Bronchial epithelial cell (primary cell): ENCODE results near the gene SCN10A. TPM values are rescaled to one million over a fixed set of nuclear protein-coding genes. Genes with fewer than 3 reads are reported as not detected.

Experiments used
- DNase-seq: peaks from one replicate; pipeline ENCODE4 v3.0.0-alpha.2; 2010; ENCODE audit warnings: low read depth
- FAIRE-seq: peaks from 2 replicates; lab custom pipeline; 2011; peaks lifted over from hg19 to GRCh38; lab: Jason Lieb, UNC
- H3K27me3 ChIP-seq: 2 replicates; pipeline ENCODE4 v1.5.1; 2011; ENCODE audit warnings: low read length; ENCODE audit not compliant: control insufficient read depth, insufficient read depth
- H3K36me3 ChIP-seq: 2 replicates; pipeline ENCODE4 v1.5.1; 2011; ENCODE audit warnings: low read length; ENCODE audit not compliant: control insufficient read depth, insufficient read depth
- H3K4me3 ChIP-seq: 2 replicates; pipeline ENCODE4 v1.5.1; 2011; ENCODE audit warnings: mild to moderate bottlenecking, low read depth, low read length, control low read depth
- total RNA-seq: library from RNA; depleted of rRNA; stranded (reverse); fragments of >200 nt; gene quantifications from 2 replicates; pipeline ENCODE4 v1.2.1, GENCODE V29; 2014
- TF ChIP-seq, protein P1 (sequence below): IDR thresholded peaks from 2 replicates; pipeline ENCODE4 v1.5.1; 2011; ENCODE audit warnings: mild to moderate bottlenecking, moderate library complexity, low read length, control low read depth, inconsistent platforms; ENCODE audit not compliant: insufficient read depth, severe bottlenecking

The SCN10A gene
- total RNA-seq, 1 donor from 2014 or later: not detected

DNA sequence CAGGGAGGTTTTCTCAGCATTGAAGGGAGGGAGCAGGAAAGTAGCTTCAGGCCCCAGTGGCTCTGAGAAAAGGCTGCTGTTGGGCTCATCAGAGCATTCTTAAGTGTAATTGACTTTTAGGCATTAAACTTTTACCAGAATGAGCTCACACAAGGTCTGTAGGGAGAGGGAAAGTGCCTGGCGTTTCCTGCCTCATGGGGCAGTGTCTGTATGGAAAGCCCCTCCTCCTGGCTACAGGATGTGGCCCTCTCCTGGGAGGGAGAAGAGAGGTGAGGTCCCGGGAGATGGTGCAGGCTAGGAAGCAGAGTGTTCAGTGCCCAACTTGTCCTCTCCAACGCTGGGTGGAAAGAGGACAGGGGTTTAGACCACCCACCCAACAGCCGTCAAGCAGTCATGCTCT is 21.3 kb upstream of the SCN10A start:
- Histone ChIP-seq H3K27me3 (no peaks in the 10 kb centered on the region), H3K4me3 (no peak overlapping the region), H3K36me3 (no peaks in the 10 kb centered on the region)
- FAIRE-seq: no peak
- no peak for DNase-seq
- TF ChIP-seq, protein P1, sequence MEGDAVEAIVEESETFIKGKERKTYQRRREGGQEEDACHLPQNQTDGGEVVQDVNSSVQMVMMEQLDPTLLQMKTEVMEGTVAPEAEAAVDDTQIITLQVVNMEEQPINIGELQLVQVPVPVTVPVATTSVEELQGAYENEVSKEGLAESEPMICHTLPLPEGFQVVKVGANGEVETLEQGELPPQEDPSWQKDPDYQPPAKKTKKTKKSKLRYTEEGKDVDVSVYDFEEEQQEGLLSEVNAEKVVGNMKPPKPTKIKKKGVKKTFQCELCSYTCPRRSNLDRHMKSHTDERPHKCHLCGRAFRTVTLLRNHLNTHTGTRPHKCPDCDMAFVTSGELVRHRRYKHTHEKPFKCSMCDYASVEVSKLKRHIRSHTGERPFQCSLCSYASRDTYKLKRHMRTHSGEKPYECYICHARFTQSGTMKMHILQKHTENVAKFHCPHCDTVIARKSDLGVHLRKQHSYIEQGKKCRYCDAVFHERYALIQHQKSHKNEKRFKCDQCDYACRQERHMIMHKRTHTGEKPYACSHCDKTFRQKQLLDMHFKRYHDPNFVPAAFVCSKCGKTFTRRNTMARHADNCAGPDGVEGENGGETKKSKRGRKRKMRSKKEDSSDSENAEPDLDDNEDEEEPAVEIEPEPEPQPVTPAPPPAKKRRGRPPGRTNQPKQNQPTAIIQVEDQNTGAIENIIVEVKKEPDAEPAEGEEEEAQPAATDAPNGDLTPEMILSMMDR: no peak

DNA sequence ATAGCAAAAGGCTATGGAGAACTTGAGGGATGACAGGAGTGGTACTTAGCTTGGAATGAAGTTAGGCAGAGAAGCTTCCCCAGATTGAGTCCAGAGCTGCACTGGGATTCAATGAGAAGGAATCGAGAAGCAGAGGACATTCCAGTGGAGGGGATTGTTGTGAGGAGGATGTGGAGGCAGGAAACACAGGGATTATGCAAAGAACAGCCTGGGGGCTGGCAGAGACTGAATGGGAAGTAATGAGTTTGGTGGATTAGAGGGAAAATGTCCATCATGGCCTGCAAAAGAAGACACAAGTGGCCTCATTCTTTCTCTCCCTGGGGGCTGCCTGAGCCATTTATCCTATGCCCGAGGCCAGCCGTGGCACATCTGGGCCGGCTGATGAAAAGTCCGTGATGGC is 20.5 kb upstream of the SCN10A start:
- TF ChIP-seq, protein P1: no peak
- no peak for FAIRE-seq
- no peak for DNase-seq
- H3K27me3 ChIP-seq: no peaks in the 10 kb centered on the region
- no peaks in the 10 kb centered on the region for H3K36me3 ChIP-seq
- H3K4me3 ChIP-seq: no peak overlapping the region

DNA sequence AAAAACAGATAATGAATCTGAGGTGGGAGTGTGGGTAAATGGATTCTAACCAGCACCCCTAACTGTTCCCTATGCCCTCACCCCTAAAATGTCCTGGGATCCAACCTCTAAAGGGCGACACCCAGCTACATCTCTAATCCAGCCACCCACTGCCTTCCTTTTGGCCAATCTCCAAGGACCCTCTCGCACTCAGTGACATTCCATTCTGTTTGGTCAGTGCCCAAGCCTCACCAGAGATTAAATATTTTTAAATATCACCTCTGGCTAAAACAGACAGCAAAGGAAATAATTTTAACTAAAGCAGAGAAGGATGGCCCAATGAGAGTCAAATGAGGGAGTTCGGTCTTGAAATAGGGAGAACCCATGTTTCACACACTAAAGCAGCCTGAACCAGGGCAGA is 19.9 kb upstream of the SCN10A start:
- TF ChIP-seq, protein P1: no peak
- Histone ChIP-seq H3K4me3 (no peak overlapping the region), H3K27me3 (no peaks in the 10 kb centered on the region), H3K36me3 (no peaks in the 10 kb centered on the region)
- DNase-seq: no peak
- no peak for FAIRE-seq

DNA sequence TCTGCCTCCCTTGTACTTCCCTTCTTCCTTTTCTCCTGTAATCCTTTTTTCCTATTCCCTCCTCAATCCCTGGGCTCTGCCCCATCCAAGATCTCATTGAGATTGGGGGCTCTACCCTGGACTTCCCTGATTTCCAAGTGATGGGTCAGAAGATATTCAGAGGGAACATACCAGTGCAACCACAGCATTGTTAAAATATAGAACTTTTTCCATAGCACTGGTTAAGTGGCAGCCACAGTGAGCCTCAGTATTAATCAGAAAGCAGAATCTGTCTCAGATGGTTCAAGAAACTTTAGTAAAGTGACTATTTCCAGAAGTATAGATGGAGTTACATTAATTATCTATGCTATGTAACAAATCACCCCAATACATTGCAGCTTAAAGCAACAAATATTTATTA is 18.7 kb upstream of the SCN10A start:
- no peaks in the 10 kb centered on the region for H3K36me3 ChIP-seq
- H3K27me3 ChIP-seq: no peaks in the 10 kb centered on the region
- FAIRE-seq: no peak
- H3K4me3 ChIP-seq: no peak overlapping the region
- TF ChIP-seq, protein P1: no peak
- no peak for DNase-seq

DNA sequence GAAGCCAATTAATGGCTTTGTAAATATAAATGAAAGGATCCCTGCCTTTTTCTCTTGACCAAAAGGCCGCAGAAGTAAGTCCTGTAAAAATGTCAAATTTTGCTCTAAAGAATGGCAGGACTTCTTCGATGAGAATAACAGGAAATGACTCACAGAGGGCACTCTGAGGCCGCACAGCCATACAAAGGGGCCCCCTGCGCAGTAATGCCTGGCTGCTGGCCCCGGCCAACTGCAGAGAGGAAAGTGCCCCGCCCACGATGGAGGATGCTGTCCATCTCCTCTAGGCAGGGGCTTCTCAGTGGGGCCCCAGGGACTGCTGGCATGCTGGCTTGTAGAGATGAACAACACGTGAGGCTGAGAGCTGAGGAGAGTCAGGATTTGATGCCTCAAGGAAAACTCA is 18.1 kb upstream of the SCN10A start:
- Histone ChIP-seq H3K36me3 (no peaks in the 10 kb centered on the region), H3K4me3 (no peak overlapping the region), H3K27me3 (no peaks in the 10 kb centered on the region)
- no peak for FAIRE-seq
- TF ChIP-seq, protein P1: no peak
- peak; percentile 29 for DNase-seq

DNA sequence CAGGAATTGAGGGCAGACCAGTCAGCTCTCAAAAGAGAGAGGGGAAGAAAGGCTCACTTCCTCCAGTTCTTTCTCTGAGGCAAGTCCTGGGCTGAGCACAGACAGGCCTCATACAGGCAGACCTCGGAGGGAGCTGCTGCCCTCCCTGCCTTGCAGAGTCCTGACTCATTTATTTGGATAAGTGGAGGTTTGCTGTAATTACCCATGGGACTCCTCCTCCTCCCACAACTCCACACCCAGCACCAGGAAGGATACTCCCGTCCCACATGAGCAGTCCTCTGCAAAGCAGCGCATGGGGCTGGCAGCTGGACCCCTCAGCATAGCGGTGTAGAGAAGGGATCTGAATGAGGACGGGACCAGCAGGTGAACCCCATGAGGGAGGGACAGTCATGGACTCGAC is 13.4 kb upstream of the SCN10A start:
- TF ChIP-seq, protein P1: no peak
- Histone ChIP-seq H3K36me3 (no peaks in the 10 kb centered on the region), H3K27me3 (no peaks in the 10 kb centered on the region), H3K4me3 (no peak overlapping the region)
- DNase-seq (peak; percentile 78), FAIRE-seq (no peak)
